OCI-LY7 (cell line): ENCODE data around the gene ZNF195. TPM values are rescaled to one million over a fixed set of nuclear protein-coding genes. Genes with fewer than 3 reads are reported as not detected.

Experiments
- BruUV-seq: library from RNA; stranded (reverse); fragments of 400-500 nt; replicated peaks from 2 replicates; lab custom pipeline; 2021; lab: Mats Ljungman, UMichigan
- CTCF ChIA-PET: fragments of 300-600 bp; sonication (Branson Sonifier 250); formaldehyde crosslinking; loops from one replicate; lab custom pipeline; 2022; ENCODE audit warnings: antibody characterized with exemption; ENCODE audit not compliant: unreplicated experiment; lab: Charles Lee
- POLR2A ChIA-PET: fragments of 300-600 bp; sonication (Branson Sonifier 250); formaldehyde crosslinking; loops from one replicate; lab custom pipeline; 2022; ENCODE audit warnings: antibody characterized with exemption; lab: Charles Lee
- DNase-seq: peaks from one replicate; pipeline ENCODE4 v3.0.0-alpha.2; 2015; ENCODE audit warnings: low spot score
- H2AFZ ChIP-seq: fragments of 200-600 bp; sonication (generic), shearing (Covaris generic); 2 replicates; pipeline ENCODE4 v1.6.1; 2014; ENCODE audit warnings: mild to moderate bottlenecking, antibody characterized with exemption, low read length, moderate library complexity
- H3K27ac ChIP-seq: fragments of 200-600 bp; sonication (generic); 2 replicates; pipeline ENCODE4 v1.5.1; 2014; ENCODE audit warnings: mixed run types, low read depth, mild to moderate bottlenecking, moderate library complexity, low read length, inconsistent platforms; ENCODE audit not compliant: poor library complexity, severe bottlenecking
- H3K36me3 ChIP-seq: fragments of 200-600 bp; sonication (generic); 2 replicates; pipeline ENCODE4 v1.6.1; 2014; ENCODE audit warnings: mild to moderate bottlenecking, antibody characterized with exemption, low read length, moderate library complexity, mixed read lengths; ENCODE audit not compliant: insufficient read depth
- H3K4me1 ChIP-seq: fragments of 200-600 bp; sonication (generic); 2 replicates; pipeline ENCODE4 v1.5.1; 2014; ENCODE audit warnings: mild to moderate bottlenecking, low read length; ENCODE audit not compliant: insufficient read depth, poor library complexity, severe bottlenecking
- H3K4me2 ChIP-seq: fragments of 200-600 bp; sonication (generic); 2 replicates; pipeline ENCODE4 v1.6.1; 2014; ENCODE audit warnings: mild to moderate bottlenecking, low read length
- H3K4me3 ChIP-seq: fragments of 200-600 bp; sonication (generic); 2 replicates; pipeline ENCODE4 v1.5.1; 2014; ENCODE audit warnings: mild to moderate bottlenecking, low read depth, low read length; ENCODE audit not compliant: poor library complexity, severe bottlenecking
- H3K79me2 ChIP-seq: fragments of 200-600 bp; sonication (generic); 2 replicates; pipeline ENCODE4 v1.6.1; 2016; ENCODE audit warnings: low read depth, mild to moderate bottlenecking, low read length, moderate library complexity, mixed read lengths; ENCODE audit not compliant: insufficient read depth
- H3K9me2 ChIP-seq: fragments of 200-600 bp; sonication (generic); 2 replicates; pipeline ENCODE4 v1.6.1; 2016; ENCODE audit warnings: mild to moderate bottlenecking, low read length, mixed read lengths; ENCODE audit not compliant: insufficient read depth
- H3K9me3 ChIP-seq: fragments of 200-600 bp; sonication (generic); 2 replicates; pipeline ENCODE4 v1.6.1; 2014; ENCODE audit warnings: mild to moderate bottlenecking, mixed run types, low read length, mixed read lengths
- H4K20me1 ChIP-seq: fragments of 200-600 bp; sonication (generic); 2 replicates; pipeline ENCODE4 v1.6.1; 2014; ENCODE audit warnings: mild to moderate bottlenecking, antibody characterized with exemption, low read length, moderate library complexity, mixed read lengths; ENCODE audit not compliant: insufficient read depth
- CTCF ChIP-seq: fragments of 200-600 bp; sonication (generic); conservative IDR thresholded peaks from 2 replicates; pipeline ENCODE4 v1.5.1; 2014; ENCODE audit warnings: mild to moderate bottlenecking, antibody characterized with exemption, low read length, moderate library complexity, mixed read lengths
- EZH2phosphoT487 ChIP-seq: fragments of 200-600 bp; sonication (generic); IDR thresholded peaks from 2 replicates; pipeline ENCODE4 v1.6.1; 2018; ENCODE audit warnings: low read depth, borderline replicate concordance, mild to moderate bottlenecking, mixed run types, antibody characterized with exemption, low read length, moderate library complexity, mixed read lengths
- intact Hi-C: fragments of 100-400 bp; cut with micrococcal nuclease; formaldehyde crosslinking; loops from one replicate; pipeline ENCODE4 v1.10.0; 2022; ENCODE audit not compliant: unreplicated experiment
- total RNA-seq, 2 experiments: library from RNA; depleted of rRNA in 1 of 2; stranded (reverse); fragments of >200 nt in 1 of 2; shearing (Covaris generic) in 1 of 2; gene quantifications; 2 replicates each; pipeline ENCODE4 v1.2.3, GENCODE V29; 2014 to 2022

The ZNF195 gene
- total RNA-seq, 2 experiments from 2014 or later, result 82.3 to 95.7 TPM

- peaks cover 69% of the 10 kb centered on the region for H3K79me2 ChIP-seq
- no TSS peak for BruUV-seq
- CTCF ChIA-PET, result no interaction called here
- H3K4me2 ChIP-seq, result no peak overlapping the region
- H3K4me3 ChIP-seq, result no peak overlapping the region
- H4K20me1 ChIP-seq, result no peaks in the 10 kb centered on the region; the same call in 1 of the 2 replicates
- intact Hi-C loops, result loop anchor here (5.0 kb wide), 1 partner anchor 47 kb away; no protein-coding TSS in a partner anchor
- POLR2A ChIA-PET, result interaction anchor here (1.7 kb wide), 1 partner anchor 12 kb away, joined by 3 read pairs; no protein-coding TSS in a partner anchor
- peaks cover 42% of the 10 kb centered on the region for H3K9me3 ChIP-seq
- H3K36me3 ChIP-seq, result peaks cover 73% of the 10 kb centered on the region
- DNase-seq, result no peak
- TF ChIP-seq CTCF (no peak), EZH2phosphoT487 (no peak)
- H3K27ac ChIP-seq, result no peak overlapping the region
- peaks cover 19% of the 10 kb centered on the region for H3K4me1 ChIP-seq
- H2AFZ ChIP-seq, result no peak overlapping the region
- H3K9me2 ChIP-seq, result no peaks in the 10 kb centered on the region
These were observed 3.4 kb downstream of the ZNF195 start for GRCh38 chr11:3375552-3375951.

GRCh38 chr11:3370311-3370870 is 8.6 kb downstream of the ZNF195 start:
- POLR2A ChIA-PET, result interaction anchor here (0.6 to 1.0 kb wide), 2 partner anchors 10 to 269 kb away, joined by 3 read pairs; no protein-coding TSS in a partner anchor
- H3K36me3 ChIP-seq, result peaks cover 100% of the 10 kb centered on the region
- no TSS peak for BruUV-seq

GRCh38 chr11:3369366-3369765 is 9.6 kb downstream of the ZNF195 start:
- no peak overlapping the region for H3K4me2 ChIP-seq
- peaks cover 29% of the 10 kb centered on the region for H3K79me2 ChIP-seq
- POLR2A ChIA-PET, result interaction anchor here (0.6 to 1.3 kb wide), 3 partner anchors 9 to 11 kb away, joined by 3 read pairs; no protein-coding TSS in a partner anchor
- TF ChIP-seq CTCF (no peak), EZH2phosphoT487 (no peak)
- peaks cover 100% of the 10 kb centered on the region for H3K36me3 ChIP-seq
- no peaks in the 10 kb centered on the region for H4K20me1 ChIP-seq
- no peaks in the 10 kb centered on the region for H3K4me1 ChIP-seq
- CTCF ChIA-PET, result no interaction called here
- no peaks in the 10 kb centered on the region for H3K9me2 ChIP-seq
- peaks cover 40% of the 10 kb centered on the region for H3K9me3 ChIP-seq
- no peak overlapping the region for H3K27ac ChIP-seq
- H3K4me3 ChIP-seq, result no peak overlapping the region
- DNase-seq, result no peak
- no peak overlapping the region for H2AFZ ChIP-seq
- intact Hi-C loops, result no loop called here
- no TSS peak for BruUV-seq

More at GRCh38 chr11:3370311-3370870, 8.6 kb downstream of the ZNF195 start:
- Histone ChIP-seq H3K9me2 (no peaks in the 10 kb centered on the region), H3K4me3 (no peak overlapping the region), H4K20me1 (no peaks in the 10 kb centered on the region), H3K9me3 (peaks cover 40% of the 10 kb centered on the region), H3K27ac (no peak overlapping the region), H3K4me1 (no peaks in the 10 kb centered on the region), H3K4me2 (no peak overlapping the region), H3K79me2 (peaks cover 35% of the 10 kb centered on the region), H2AFZ (no peak overlapping the region)
- no peak for DNase-seq
- TF ChIP-seq EZH2phosphoT487, result no peak
- CTCF ChIA-PET, result no interaction called here
- intact Hi-C loops, result no loop called here
